ENCODE measurements around the gene RALGPS1.

GRCh38 chr9:127196826-127197145, 282.2 kb downstream of the RALGPS1 start:
- TF ChIP-seq, protein P1, sequence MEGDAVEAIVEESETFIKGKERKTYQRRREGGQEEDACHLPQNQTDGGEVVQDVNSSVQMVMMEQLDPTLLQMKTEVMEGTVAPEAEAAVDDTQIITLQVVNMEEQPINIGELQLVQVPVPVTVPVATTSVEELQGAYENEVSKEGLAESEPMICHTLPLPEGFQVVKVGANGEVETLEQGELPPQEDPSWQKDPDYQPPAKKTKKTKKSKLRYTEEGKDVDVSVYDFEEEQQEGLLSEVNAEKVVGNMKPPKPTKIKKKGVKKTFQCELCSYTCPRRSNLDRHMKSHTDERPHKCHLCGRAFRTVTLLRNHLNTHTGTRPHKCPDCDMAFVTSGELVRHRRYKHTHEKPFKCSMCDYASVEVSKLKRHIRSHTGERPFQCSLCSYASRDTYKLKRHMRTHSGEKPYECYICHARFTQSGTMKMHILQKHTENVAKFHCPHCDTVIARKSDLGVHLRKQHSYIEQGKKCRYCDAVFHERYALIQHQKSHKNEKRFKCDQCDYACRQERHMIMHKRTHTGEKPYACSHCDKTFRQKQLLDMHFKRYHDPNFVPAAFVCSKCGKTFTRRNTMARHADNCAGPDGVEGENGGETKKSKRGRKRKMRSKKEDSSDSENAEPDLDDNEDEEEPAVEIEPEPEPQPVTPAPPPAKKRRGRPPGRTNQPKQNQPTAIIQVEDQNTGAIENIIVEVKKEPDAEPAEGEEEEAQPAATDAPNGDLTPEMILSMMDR (IDR thresholded peaks at IDR 0.05), result no peak
- TF ChIP-seq POLR2A (IDR thresholded peaks at IDR 0.05; ENCODE audit: low read depth), result no peak
